ENCODE data around the gene CADM4. TPM values are rescaled to one million over a fixed set of nuclear protein-coding genes. Genes with fewer than 3 reads are reported as not detected.

Gene CADM4
- total RNA-seq = 0.68 and 1.1 TPM in 2 replicates

GRCh38 chr19:43639519-43640423 is at the start of gene CADM4:
Gene CADM4, minus strand, starts transcription at chr19:43639850. Its CDS starts 60 bp downstream, at chr19:43639790.

GRCh38 chr19:43619262-43620060 is 20.2 kb downstream of the CADM4 start, which contains the start of gene ZNF428:
Gene ZNF428, minus strand, starts transcription at chr19:43619629. Its CDS starts 5,325 bp downstream, at chr19:43614304.

GRCh38 chr19:43611788-43612187 is 27.9 kb downstream of the CADM4 start, which contains the start of gene SRRM5:
Gene SRRM5, plus strand, starts transcription at chr19:43612088. Its CDS starts 34 bp downstream, at chr19:43612122.

GRCh38 chr19:43595999-43596841 is 43.4 kb downstream of the CADM4 start, which contains the start of the genes IRGQ and ZNF576:
Gene IRGQ, minus strand, starts transcription at chr19:43596134. Its CDS starts 796 bp downstream, at chr19:43595338.
Gene ZNF576, plus strand, starts transcription at chr19:43596595. Its CDS starts 514 bp downstream, at chr19:43597109.

GRCh38 chr19:43575156-43575950 is 64.3 kb downstream of the CADM4 start, which contains the start of the genes PINLYP and XRCC1:
Gene PINLYP, plus strand, starts transcription at chr19:43575801. Its CDS starts 1,391 bp downstream, at chr19:43577192.
Gene XRCC1, minus strand, starts transcription at chr19:43575527. Its CDS starts 69 bp downstream, at chr19:43575458.

Other genes with a start within 250 kb of the CADM4 start
- not detected in 2 replicates for gene TEX101, start 225.0 kb downstream of the CADM4 start, total RNA-seq
- gene LYPD3, start 174.2 kb downstream of the CADM4 start, total RNA-seq = 0.13 TPM in 1 of 2 replicates, not detected in the other
- gene PHLDB3, start 135.1 kb downstream of the CADM4 start, total RNA-seq = 9.0 and 13.4 TPM in 2 replicates
- gene ETHE1, start 112.6 kb downstream of the CADM4 start, total RNA-seq = 95.8 and 104 TPM in 2 replicates
- gene ZNF575, start 106.7 kb downstream of the CADM4 start, total RNA-seq = 0.25 and 0.26 TPM in 2 replicates
- gene XRCC1, start 64.3 kb downstream of the CADM4 start, total RNA-seq = 14.1 and 14.7 TPM in 2 replicates
- gene PINLYP, start 64.0 kb downstream of the CADM4 start, total RNA-seq = 2.2 and 5.3 TPM in 2 replicates
- gene IRGQ, start 43.7 kb downstream of the CADM4 start, total RNA-seq = 18.8 and 21.5 TPM in 2 replicates
- 8.3 and 9.1 TPM in 2 replicates for gene ZNF576, start 43.3 kb downstream of the CADM4 start, total RNA-seq
- gene SRRM5, start 27.8 kb downstream of the CADM4 start, total RNA-seq = 0.06 TPM in 1 of 2 replicates, not detected in the other
- 39.4 and 43.3 TPM in 2 replicates for gene ZNF428, start 20.2 kb downstream of the CADM4 start, total RNA-seq
- gene PLAUR, start 30.3 kb upstream of the CADM4 start, total RNA-seq = 73.4 and 124 TPM in 2 replicates
- gene IRGC, start 76.2 kb upstream of the CADM4 start, total RNA-seq = not detected in 2 replicates
- 9.9 and 13.9 TPM in 2 replicates for gene SMG9, start 115.1 kb upstream of the CADM4 start, total RNA-seq
- 10.4 and 12.2 TPM in 2 replicates for gene KCNN4, start 141.1 kb upstream of the CADM4 start, total RNA-seq
- 0.31 and 0.40 TPM in 2 replicates for gene LYPD5, start 162.6 kb upstream of the CADM4 start, total RNA-seq
- 10.8 and 12.9 TPM in 2 replicates for gene ZNF283, start 187.5 kb upstream of the CADM4 start, total RNA-seq
- gene ZNF404, start 244.1 kb upstream of the CADM4 start, total RNA-seq = 1.7 and 3.4 TPM in 2 replicates

All from aortic smooth muscle cell (primary cell).